ENCODE results near the gene ARFGEF3.

- TF ChIP-seq CTCF (IDR thresholded peaks at IDR 0.05) (no peak), EZH2 (IDR thresholded peaks at IDR 0.05) (no peak)
Observed at GRCh38 chr6:138275976-138276375, 114.2 kb downstream of the ARFGEF3 start.
